Mammary epithelial cell (primary cell): ENCODE data around the gene TNFSF4.

Experiments
- EZH2 ChIP-seq: IDR thresholded peaks from 2 replicates; pipeline ENCODE4 v1.6.1; 2012; ENCODE audit warnings: low read length, inconsistent platforms, borderline replicate concordance
- TF ChIP-seq, protein P1 (sequence below), 2 donors: IDR thresholded peaks in 1 of 2; conservative IDR thresholded peaks in 1 of 2; 2 replicates each; pipeline ENCODE4 v1.5.1; 2011 to 2012; ENCODE audit warnings: inconsistent platforms in 2 of 2, low read length in 2 of 2, mild to moderate bottlenecking in 2 of 2, control low read depth in 1 of 2, low read depth in 1 of 2; ENCODE audit not compliant: insufficient read depth in 1 of 2; ENCODE audit errors: extremely low read depth in 1 of 2

DNA sequence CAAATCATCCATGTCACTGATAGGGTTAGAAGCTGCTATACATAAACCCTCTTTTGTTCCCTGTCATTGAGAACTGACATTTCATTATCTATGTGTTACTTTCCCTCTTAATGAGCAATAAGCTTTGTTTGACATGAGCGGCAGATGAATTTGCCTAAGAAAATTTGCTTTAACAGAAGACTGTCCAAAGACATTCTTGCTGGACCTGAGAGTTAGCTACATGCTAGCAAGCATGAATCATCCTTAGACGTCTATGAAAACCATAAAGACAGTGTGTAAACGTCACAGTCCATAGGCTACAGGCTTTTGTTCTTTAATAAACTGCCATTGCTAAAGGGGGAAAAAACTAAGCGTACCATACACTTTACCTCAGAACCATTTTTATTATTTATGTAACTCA lies 73.1 kb downstream of the TNFSF4 start:
- TF ChIP-seq, protein P1, sequence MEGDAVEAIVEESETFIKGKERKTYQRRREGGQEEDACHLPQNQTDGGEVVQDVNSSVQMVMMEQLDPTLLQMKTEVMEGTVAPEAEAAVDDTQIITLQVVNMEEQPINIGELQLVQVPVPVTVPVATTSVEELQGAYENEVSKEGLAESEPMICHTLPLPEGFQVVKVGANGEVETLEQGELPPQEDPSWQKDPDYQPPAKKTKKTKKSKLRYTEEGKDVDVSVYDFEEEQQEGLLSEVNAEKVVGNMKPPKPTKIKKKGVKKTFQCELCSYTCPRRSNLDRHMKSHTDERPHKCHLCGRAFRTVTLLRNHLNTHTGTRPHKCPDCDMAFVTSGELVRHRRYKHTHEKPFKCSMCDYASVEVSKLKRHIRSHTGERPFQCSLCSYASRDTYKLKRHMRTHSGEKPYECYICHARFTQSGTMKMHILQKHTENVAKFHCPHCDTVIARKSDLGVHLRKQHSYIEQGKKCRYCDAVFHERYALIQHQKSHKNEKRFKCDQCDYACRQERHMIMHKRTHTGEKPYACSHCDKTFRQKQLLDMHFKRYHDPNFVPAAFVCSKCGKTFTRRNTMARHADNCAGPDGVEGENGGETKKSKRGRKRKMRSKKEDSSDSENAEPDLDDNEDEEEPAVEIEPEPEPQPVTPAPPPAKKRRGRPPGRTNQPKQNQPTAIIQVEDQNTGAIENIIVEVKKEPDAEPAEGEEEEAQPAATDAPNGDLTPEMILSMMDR (conservative IDR thresholded peaks at IDR 0.05 in 1 of 2, IDR thresholded peaks at IDR 0.05 in 1 of 2; ENCODE audit: extremely low read depth in 1 of 2, insufficient read depth in 1 of 2, low read depth in 1 of 2, low read length in 2 of 2), result no peak
- no peak for TF ChIP-seq EZH2
